WTC11 (cell line): ENCODE measurements around the gene RBFOX1. TPM values are rescaled to one million over a fixed set of nuclear protein-coding genes. Genes with fewer than 3 reads are reported as not detected.

Source experiments
- ATAC-seq: fragments of 200-7000 bp; cut with Tn5 transposase; 2 replicates; pipeline ENCODE4 v1.10.0; 2021; ENCODE audit warnings: mild to moderate bottlenecking, moderate library complexity
- CTCF ChIA-PET: fragments of 300-600 bp; sonication (Branson Sonifier 250); formaldehyde crosslinking; loops from one replicate; lab custom pipeline; 2021; ENCODE audit warnings: antibody characterized with exemption; lab: Charles Lee
- POLR2A ChIA-PET: fragments of 350-600 bp; sonication (Branson Sonifier 250); formaldehyde crosslinking; loops from one replicate; lab custom pipeline; 2021; ENCODE audit warnings: antibody characterized with exemption; lab: Charles Lee
- DNase-seq: peaks from one replicate; pipeline ENCODE4 v3.0.0; 2021; ENCODE audit warnings: low spot score
- H3K27ac Mint-ChIP-seq: 2 replicates; pipeline ENCODE4 v1.8.0; 2021; ENCODE audit warnings: mixed read lengths
- H3K27me3 Mint-ChIP-seq: 2 replicates; pipeline ENCODE4 v1.8.0; 2021; ENCODE audit warnings: low read depth, mild to moderate bottlenecking, moderate library complexity, mixed read lengths
- H3K36me3 Mint-ChIP-seq: 2 replicates; pipeline ENCODE4 v1.8.0; 2021; ENCODE audit warnings: mixed read lengths
- H3K4me1 Mint-ChIP-seq: 2 replicates; pipeline ENCODE4 v1.8.0; 2022; ENCODE audit warnings: mixed read lengths
- H3K4me3 Mint-ChIP-seq: 2 replicates; pipeline ENCODE4 v1.8.0; 2021; ENCODE audit warnings: mild to moderate bottlenecking, moderate library complexity, mixed read lengths
- H3K9me3 Mint-ChIP-seq: 2 replicates; pipeline ENCODE4 v1.8.0; 2021; ENCODE audit warnings: mixed read lengths
- ARID4B ChIP-seq: sonication (generic); formaldehyde crosslinking; IDR thresholded peaks from 2 replicates; pipeline ENCODE4 v1.8.0; 2023; ENCODE audit warnings: missing genetic modification reagents, mild to moderate bottlenecking, borderline replicate concordance
- EMX1 ChIP-seq: fragments of 250-450 bp; sonication (Bioruptor Pico); IDR thresholded peaks from 2 replicates; pipeline ENCODE4 v1.8.0; 2021; ENCODE audit warnings: mild to moderate bottlenecking
- ESRRA ChIP-seq: sonication (generic); formaldehyde crosslinking; IDR thresholded peaks from 2 replicates; pipeline ENCODE4 v1.8.1; 2022; ENCODE audit warnings: mild to moderate bottlenecking, missing genetic modification reagents, borderline replicate concordance
- NR3C1 ChIP-seq: sonication (generic); formaldehyde crosslinking; conservative IDR thresholded peaks from 2 replicates; pipeline ENCODE4 v1.8.1; 2023; ENCODE audit warnings: low read depth, mild to moderate bottlenecking, missing genetic modification reagents
- STAT6 ChIP-seq: sonication (generic); formaldehyde crosslinking; conservative IDR thresholded peaks from 2 replicates; pipeline ENCODE4 v1.8.1; 2023; ENCODE audit warnings: mild to moderate bottlenecking, low read depth, missing genetic modification reagents, moderate library complexity
- ZBTB21 ChIP-seq: sonication (generic); formaldehyde crosslinking; IDR thresholded peaks from 2 replicates; pipeline ENCODE4 v1.8.1; 2023; ENCODE audit warnings: mild to moderate bottlenecking, missing genetic modification reagents, borderline replicate concordance
- ZNF138 ChIP-seq: sonication (generic); formaldehyde crosslinking; conservative IDR thresholded peaks from 2 replicates; pipeline ENCODE4 v1.8.1; 2022; ENCODE audit warnings: mild to moderate bottlenecking, moderate library complexity, missing genetic modification reagents
- ZNF423 ChIP-seq: fragments of 250-450 bp; sonication (Bioruptor Pico); IDR thresholded peaks from 2 replicates; pipeline ENCODE4 v2.1.2; 2022; ENCODE audit warnings: mild to moderate bottlenecking, moderate library complexity
- ZSCAN18 ChIP-seq: fragments of 250-450 bp; sonication (Bioruptor Pico); IDR thresholded peaks from 2 replicates; pipeline ENCODE4 v2.1.2; 2022; ENCODE audit warnings: mild to moderate bottlenecking, moderate library complexity
- total RNA-seq: library from RNA; stranded (reverse); gene quantifications from 3 replicates; pipeline ENCODE4 v1.2.3, GENCODE V29; 2021
- TF ChIP-seq, protein P1 (sequence below): sonication (generic); formaldehyde crosslinking; IDR thresholded peaks from 2 replicates; pipeline ENCODE4 v1.8.0; 2023; ENCODE audit warnings: mild to moderate bottlenecking, missing genetic modification reagents
- TF ChIP-seq, protein P2 (sequence below): sonication (generic); formaldehyde crosslinking; IDR thresholded peaks from 2 replicates; pipeline ENCODE4 v1.8.0; 2022; ENCODE audit warnings: mild to moderate bottlenecking, missing genetic modification reagents
- TF ChIP-seq, protein P3 (sequence below): sonication (generic); formaldehyde crosslinking; IDR thresholded peaks from 2 replicates; pipeline ENCODE4 v1.8.1; 2022; ENCODE audit warnings: low read depth, mild to moderate bottlenecking, moderate library complexity, missing genetic modification reagents, borderline replicate concordance
- TF ChIP-seq, protein P4 (sequence below): fragments of 250-450 bp; sonication (Bioruptor Pico); IDR thresholded peaks from 2 replicates; pipeline ENCODE4 v1.9.0; 2021; ENCODE audit warnings: mild to moderate bottlenecking

RBFOX1 gene
- total RNA-seq, 1 experiment from 2014 or later, result 1.1 TPM

DNA sequence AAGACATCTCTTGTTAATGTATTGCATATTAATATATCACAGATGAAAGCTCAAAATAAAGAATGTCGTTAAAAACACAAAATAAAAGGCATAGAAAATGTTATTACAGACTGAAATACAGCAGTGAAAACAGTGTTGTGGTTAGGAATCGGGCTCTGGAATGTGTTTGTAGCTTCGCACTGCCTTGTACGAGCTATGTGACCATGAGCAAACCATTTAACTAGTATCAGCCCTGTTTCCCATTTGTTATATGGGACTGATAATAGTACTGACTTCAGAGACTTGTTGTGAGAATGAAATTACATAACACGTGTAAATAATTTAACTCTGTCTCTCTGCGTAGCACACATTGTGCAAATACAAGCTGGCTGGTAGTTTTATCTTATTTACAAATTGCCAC is 648 bp upstream of the RBFOX1 start:
- ChIA-PET POLR2A (no interaction called here), CTCF (no interaction called here)
- TF ChIP-seq ZBTB21 (CRISPR knock-in tag) (no peak), ZNF138 (CRISPR knock-in tag) (no peak), EMX1 (CRISPR knock-in tag) (no peak), ZNF423 (CRISPR knock-in tag) (no peak), ESRRA (CRISPR knock-in tag) (no peak), ZSCAN18 (CRISPR knock-in tag) (no peak), ARID4B (no peak), NR3C1 (no peak), STAT6 (no peak)
- TF ChIP-seq, protein P1, sequence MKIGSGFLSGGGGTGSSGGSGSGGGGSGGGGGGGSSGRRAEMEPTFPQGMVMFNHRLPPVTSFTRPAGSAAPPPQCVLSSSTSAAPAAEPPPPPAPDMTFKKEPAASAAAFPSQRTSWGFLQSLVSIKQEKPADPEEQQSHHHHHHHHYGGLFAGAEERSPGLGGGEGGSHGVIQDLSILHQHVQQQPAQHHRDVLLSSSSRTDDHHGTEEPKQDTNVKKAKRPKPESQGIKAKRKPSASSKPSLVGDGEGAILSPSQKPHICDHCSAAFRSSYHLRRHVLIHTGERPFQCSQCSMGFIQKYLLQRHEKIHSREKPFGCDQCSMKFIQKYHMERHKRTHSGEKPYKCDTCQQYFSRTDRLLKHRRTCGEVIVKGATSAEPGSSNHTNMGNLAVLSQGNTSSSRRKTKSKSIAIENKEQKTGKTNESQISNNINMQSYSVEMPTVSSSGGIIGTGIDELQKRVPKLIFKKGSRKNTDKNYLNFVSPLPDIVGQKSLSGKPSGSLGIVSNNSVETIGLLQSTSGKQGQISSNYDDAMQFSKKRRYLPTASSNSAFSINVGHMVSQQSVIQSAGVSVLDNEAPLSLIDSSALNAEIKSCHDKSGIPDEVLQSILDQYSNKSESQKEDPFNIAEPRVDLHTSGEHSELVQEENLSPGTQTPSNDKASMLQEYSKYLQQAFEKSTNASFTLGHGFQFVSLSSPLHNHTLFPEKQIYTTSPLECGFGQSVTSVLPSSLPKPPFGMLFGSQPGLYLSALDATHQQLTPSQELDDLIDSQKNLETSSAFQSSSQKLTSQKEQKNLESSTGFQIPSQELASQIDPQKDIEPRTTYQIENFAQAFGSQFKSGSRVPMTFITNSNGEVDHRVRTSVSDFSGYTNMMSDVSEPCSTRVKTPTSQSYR (CRISPR knock-in tag), result no peak
- TF ChIP-seq, protein P2, sequence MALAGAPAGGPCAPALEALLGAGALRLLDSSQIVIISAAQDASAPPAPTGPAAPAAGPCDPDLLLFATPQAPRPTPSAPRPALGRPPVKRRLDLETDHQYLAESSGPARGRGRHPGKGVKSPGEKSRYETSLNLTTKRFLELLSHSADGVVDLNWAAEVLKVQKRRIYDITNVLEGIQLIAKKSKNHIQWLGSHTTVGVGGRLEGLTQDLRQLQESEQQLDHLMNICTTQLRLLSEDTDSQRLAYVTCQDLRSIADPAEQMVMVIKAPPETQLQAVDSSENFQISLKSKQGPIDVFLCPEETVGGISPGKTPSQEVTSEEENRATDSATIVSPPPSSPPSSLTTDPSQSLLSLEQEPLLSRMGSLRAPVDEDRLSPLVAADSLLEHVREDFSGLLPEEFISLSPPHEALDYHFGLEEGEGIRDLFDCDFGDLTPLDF, result no peak
- TF ChIP-seq, protein P3, sequence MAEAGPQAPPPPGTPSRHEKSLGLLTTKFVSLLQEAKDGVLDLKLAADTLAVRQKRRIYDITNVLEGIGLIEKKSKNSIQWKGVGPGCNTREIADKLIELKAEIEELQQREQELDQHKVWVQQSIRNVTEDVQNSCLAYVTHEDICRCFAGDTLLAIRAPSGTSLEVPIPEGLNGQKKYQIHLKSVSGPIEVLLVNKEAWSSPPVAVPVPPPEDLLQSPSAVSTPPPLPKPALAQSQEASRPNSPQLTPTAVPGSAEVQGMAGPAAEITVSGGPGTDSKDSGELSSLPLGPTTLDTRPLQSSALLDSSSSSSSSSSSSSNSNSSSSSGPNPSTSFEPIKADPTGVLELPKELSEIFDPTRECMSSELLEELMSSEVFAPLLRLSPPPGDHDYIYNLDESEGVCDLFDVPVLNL (CRISPR knock-in tag), result no peak
- TF ChIP-seq, protein P4, sequence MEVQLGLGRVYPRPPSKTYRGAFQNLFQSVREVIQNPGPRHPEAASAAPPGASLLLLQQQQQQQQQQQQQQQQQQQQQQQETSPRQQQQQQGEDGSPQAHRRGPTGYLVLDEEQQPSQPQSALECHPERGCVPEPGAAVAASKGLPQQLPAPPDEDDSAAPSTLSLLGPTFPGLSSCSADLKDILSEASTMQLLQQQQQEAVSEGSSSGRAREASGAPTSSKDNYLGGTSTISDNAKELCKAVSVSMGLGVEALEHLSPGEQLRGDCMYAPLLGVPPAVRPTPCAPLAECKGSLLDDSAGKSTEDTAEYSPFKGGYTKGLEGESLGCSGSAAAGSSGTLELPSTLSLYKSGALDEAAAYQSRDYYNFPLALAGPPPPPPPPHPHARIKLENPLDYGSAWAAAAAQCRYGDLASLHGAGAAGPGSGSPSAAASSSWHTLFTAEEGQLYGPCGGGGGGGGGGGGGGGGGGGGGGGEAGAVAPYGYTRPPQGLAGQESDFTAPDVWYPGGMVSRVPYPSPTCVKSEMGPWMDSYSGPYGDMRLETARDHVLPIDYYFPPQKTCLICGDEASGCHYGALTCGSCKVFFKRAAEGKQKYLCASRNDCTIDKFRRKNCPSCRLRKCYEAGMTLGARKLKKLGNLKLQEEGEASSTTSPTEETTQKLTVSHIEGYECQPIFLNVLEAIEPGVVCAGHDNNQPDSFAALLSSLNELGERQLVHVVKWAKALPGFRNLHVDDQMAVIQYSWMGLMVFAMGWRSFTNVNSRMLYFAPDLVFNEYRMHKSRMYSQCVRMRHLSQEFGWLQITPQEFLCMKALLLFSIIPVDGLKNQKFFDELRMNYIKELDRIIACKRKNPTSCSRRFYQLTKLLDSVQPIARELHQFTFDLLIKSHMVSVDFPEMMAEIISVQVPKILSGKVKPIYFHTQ, result no peak
- Mint-ChIP-seq H3K9me3 (peaks cover 90% of the 10 kb centered on the region), H3K27ac (no peak overlapping the region), H3K4me1 (no peaks in the 10 kb centered on the region), H3K4me3 (no peak overlapping the region), H3K36me3 (peaks cover 79% of the 10 kb centered on the region), H3K27me3 (peaks cover 17% of the 10 kb centered on the region)
- no peak for ATAC-seq
- DNase-seq, result no peak
